ENCODE results near the gene FAT3. TPM values are rescaled to one million over a fixed set of nuclear protein-coding genes. Genes with fewer than 3 reads are reported as not detected.

The FAT3 gene
- total and polyA plus RNA-seq, 10 of the 15 experiments (the other 5 are each of a cell fraction or from before 2014, with no cell fraction given), result under 0.01 to 0.04 (median 0.01) TPM; not detected in 7

- Histone ChIP-seq H3K4me2 (ENCODE audit: control insufficient read depth, insufficient read depth) (no peak overlapping the region), H3K4me3 (no peak overlapping the region), H3K36me3 (ENCODE audit: control insufficient read depth in 2 of 2, insufficient read depth in 2 of 2, low read length in 1 of 2) (no peaks in the 10 kb centered on the region), H3K4me1 (ENCODE audit: control insufficient read depth, insufficient read depth, low read length) (no peaks in the 10 kb centered on the region), H2AFZ (ENCODE audit: control insufficient read depth, low read depth, low read length) (no peak overlapping the region), H3K27me3 (replicated peaks in 1 of 2; ENCODE audit: control insufficient read depth in 2 of 2, insufficient read depth in 2 of 2, low read length in 1 of 2) (no peaks in the 10 kb centered on the region), H3K79me2 (ENCODE audit: control insufficient read depth, insufficient read depth, low read length) (no peaks in the 10 kb centered on the region), H3K9ac (ENCODE audit: control insufficient read depth, insufficient read depth, low read length) (no peak overlapping the region), H3K27ac (ENCODE audit: control insufficient read depth, insufficient read depth) (no peak overlapping the region), H4K20me1 (ENCODE audit: control insufficient read depth, insufficient read depth) (no peaks in the 10 kb centered on the region), H3K9me3 (replicated peaks; ENCODE audit: control insufficient read depth, insufficient read depth, low read length) (no peaks in the 10 kb centered on the region)
- ChIA-PET SMC1A (ENCODE audit: uncharacterized antibody, unreplicated experiment) (no interaction called here), POLR2A (no interaction called here), RAD21 (ENCODE audit: unreplicated experiment) (no interaction called here), CTCF (no interaction called here)
- DNase-seq (ENCODE audit: low read depth, low spot score), result no peak
- TF ChIP-seq HDAC6 (IDR thresholded peaks at IDR 0.05; ENCODE audit: unreplicated experiment) (no peak), BACH1 (IDR thresholded peaks at IDR 0.05; ENCODE audit: borderline replicate concordance) (no peak), USF2 (IDR thresholded peaks at IDR 0.05; ENCODE audit: borderline replicate concordance, low read depth, low read length) (no peak), SREBF1 (IDR thresholded peaks at IDR 0.05; ENCODE audit: low read length) (no peak)
- intact Hi-C loops (cut with micrococcal nuclease; ENCODE audit: unreplicated experiment), result no loop called here
- in situ Hi-C loops (cut with MboI), result no loop called here
- no peak for FAIRE-seq
- BruUV-seq (replicated peaks), result no TSS peak
- WGBS (ENCODE audit: insufficient coverage, insufficient replicate concordance, low lambda C conversion rate, missing lambda C conversion rate), result 25% methylated on average over 2 of the region's 2 CpGs
- ATAC-seq, result no peak
Observed at GRCh38 chr11:92204731-92205130, 19.9 kb upstream of the FAT3 start.

- in situ Hi-C loops (cut with MboI) (no loop called here), intact Hi-C loops (cut with micrococcal nuclease; ENCODE audit: unreplicated experiment) (no loop called here)
Observed at GRCh38 chr11:92206441-92206840, 18.2 kb upstream of the FAT3 start.

More at GRCh38 chr11:92206441-92206840, 18.2 kb upstream of the FAT3 start:
- BruUV-seq (replicated peaks), result no TSS peak
- Histone ChIP-seq H3K4me2 (ENCODE audit: control insufficient read depth, insufficient read depth) (no peak overlapping the region), H3K4me1 (ENCODE audit: control insufficient read depth, insufficient read depth, low read length) (no peaks in the 10 kb centered on the region), H3K27ac (ENCODE audit: control insufficient read depth, insufficient read depth) (no peak overlapping the region), H3K4me3 (no peak overlapping the region), H3K79me2 (ENCODE audit: control insufficient read depth, insufficient read depth, low read length) (no peaks in the 10 kb centered on the region), H3K36me3 (ENCODE audit: control insufficient read depth in 2 of 2, insufficient read depth in 2 of 2, low read length in 1 of 2) (no peaks in the 10 kb centered on the region), H2AFZ (ENCODE audit: control insufficient read depth, low read depth, low read length) (no peak overlapping the region), H3K27me3 (replicated peaks in 1 of 2; ENCODE audit: control insufficient read depth in 2 of 2, insufficient read depth in 2 of 2, low read length in 1 of 2) (no peaks in the 10 kb centered on the region), H4K20me1 (ENCODE audit: control insufficient read depth, insufficient read depth) (no peaks in the 10 kb centered on the region), H3K9me3 (replicated peaks; ENCODE audit: control insufficient read depth, insufficient read depth, low read length) (no peaks in the 10 kb centered on the region), H3K9ac (ENCODE audit: control insufficient read depth, insufficient read depth, low read length) (no peak overlapping the region)
- TF ChIP-seq WRNIP1 (IDR thresholded peaks at IDR 0.05; ENCODE audit: borderline replicate concordance, low read depth, low read length), result no peak
- ChIA-PET POLR2A (no interaction called here), CTCF (no interaction called here), RAD21 (ENCODE audit: unreplicated experiment) (no interaction called here), SMC1A (ENCODE audit: uncharacterized antibody, unreplicated experiment) (no interaction called here)
- DNase-seq (ENCODE audit: low read depth, low spot score) (no peak), ATAC-seq (no peak), FAIRE-seq (no peak)
- WGBS (ENCODE audit: insufficient coverage, insufficient replicate concordance, low lambda C conversion rate, missing lambda C conversion rate), result 31% methylated on average over 2 of the region's 2 CpGs
